Trophoblast cell (in vitro differentiated cells and primary cell): ENCODE results near the gene TNNC1.

ENCODE experiments used
- DNase-seq, 2 donors: peaks; one replicate each; pipeline ENCODE4 v3.0.0-alpha.2; 2016
- H2AFZ ChIP-seq: 2 replicates; pipeline ENCODE4 v1.6.1; 2013; ENCODE audit warnings: low read length, moderate library complexity, mild to moderate bottlenecking; ENCODE audit not compliant: insufficient read depth, poor library complexity
- H2AK5ac ChIP-seq: 2 replicates; pipeline ENCODE4 v1.6.1; 2013; ENCODE audit warnings: mild to moderate bottlenecking, low read length
- H2BK120ac ChIP-seq: 2 replicates; pipeline ENCODE4 v1.6.1; 2013; ENCODE audit warnings: low read length, mild to moderate bottlenecking, moderate library complexity; ENCODE audit not compliant: insufficient read depth, poor library complexity
- H2BK12ac ChIP-seq: 2 replicates; pipeline ENCODE4 v1.6.1; 2013; ENCODE audit warnings: mild to moderate bottlenecking, low read length, moderate library complexity
- H2BK5ac ChIP-seq: 2 replicates; pipeline ENCODE4 v1.6.1; 2013; ENCODE audit warnings: low read length, low read depth, moderate library complexity, mild to moderate bottlenecking; ENCODE audit not compliant: poor library complexity
- H3K14ac ChIP-seq: 2 replicates; pipeline ENCODE4 v1.6.1; 2013; ENCODE audit warnings: mild to moderate bottlenecking, low read length
- H3K18ac ChIP-seq: 2 replicates; pipeline ENCODE4 v1.6.1; 2013; ENCODE audit warnings: mild to moderate bottlenecking, low read length
- H3K23ac ChIP-seq: 2 replicates; pipeline ENCODE4 v1.6.1; 2013; ENCODE audit warnings: low read length
- H3K27ac ChIP-seq: 2 replicates; pipeline ENCODE4 v1.5.1; 2013; ENCODE audit warnings: low read depth, mild to moderate bottlenecking, inconsistent platforms, low read length, moderate library complexity
- H3K27me3 ChIP-seq: 2 replicates; pipeline ENCODE4 v1.6.1; 2013; ENCODE audit warnings: inconsistent platforms, mild to moderate bottlenecking, low read length, moderate library complexity; ENCODE audit not compliant: insufficient read depth
- H3K36me3 ChIP-seq, 2 experiments: 1 replicate in 1 of 2; 2 replicates in 1 of 2; pipeline ENCODE4 v1.6.1; 2013; ENCODE audit warnings: low read length in 2 of 2, mild to moderate bottlenecking in 2 of 2, moderate library complexity in 1 of 2; ENCODE audit not compliant: insufficient read depth in 2 of 2, control insufficient read depth in 1 of 2
- H3K4ac ChIP-seq: 2 replicates; pipeline ENCODE4 v1.6.1; 2013; ENCODE audit warnings: low read depth, mild to moderate bottlenecking, low read length, moderate library complexity
- H3K4me1 ChIP-seq, 2 experiments: 1 replicate in 1 of 2; 2 replicates in 1 of 2; pipeline ENCODE4 v1.6.1; 2013; ENCODE audit warnings: low read length in 2 of 2, mild to moderate bottlenecking in 2 of 2, moderate library complexity in 1 of 2; ENCODE audit not compliant: insufficient read depth in 2 of 2, control insufficient read depth in 1 of 2
- H3K4me2 ChIP-seq: 2 replicates; pipeline ENCODE4 v1.6.1; 2013; ENCODE audit warnings: inconsistent platforms, mild to moderate bottlenecking, low read length, moderate library complexity
- H3K4me3 ChIP-seq: 2 replicates; pipeline ENCODE4 v1.5.1; 2013; ENCODE audit warnings: mild to moderate bottlenecking, low read depth, low read length, inconsistent platforms
- H3K79me1 ChIP-seq: one replicate; pipeline ENCODE4 v1.6.1; 2013; ENCODE audit warnings: low read length
- H3K79me2 ChIP-seq: 2 replicates; pipeline ENCODE4 v1.6.1; 2013; ENCODE audit warnings: low read length, mild to moderate bottlenecking; ENCODE audit not compliant: control insufficient read depth, insufficient read depth, poor library complexity
- H3K9ac ChIP-seq: 2 replicates; pipeline ENCODE4 v1.6.1; 2013; ENCODE audit warnings: mild to moderate bottlenecking, low read length
- H3K9me3 ChIP-seq: 2 replicates; pipeline ENCODE4 v1.6.1; 2013; ENCODE audit warnings: low read depth, mild to moderate bottlenecking, control low read depth, inconsistent platforms, low read length; ENCODE audit not compliant: insufficient read depth
- H4K12ac ChIP-seq: 2 replicates; pipeline ENCODE4 v1.6.1; 2013; ENCODE audit warnings: low read depth, mild to moderate bottlenecking, low read length, moderate library complexity
- H4K8ac ChIP-seq: 2 replicates; pipeline ENCODE4 v1.6.1; 2013; ENCODE audit warnings: low read depth, mild to moderate bottlenecking, low read length, moderate library complexity
- H4K91ac ChIP-seq: one replicate; pipeline ENCODE4 v1.6.1; 2013; ENCODE audit warnings: low read depth, mild to moderate bottlenecking, low read length, moderate library complexity
- WGBS: extraction: QIAGEN DNeasy Blood & Tissue Kit; methylation state at CpG from one replicate; pipeline ENCODE4 v1.1.7; 2013; ENCODE audit warnings: missing lambda C conversion rate; ENCODE audit not compliant: insufficient read length, insufficient coverage; ENCODE audit errors: extremely low coverage; 5-methylcytosine and 5-hydroxymethylcytosine counted together

The TNNC1 gene

DNA sequence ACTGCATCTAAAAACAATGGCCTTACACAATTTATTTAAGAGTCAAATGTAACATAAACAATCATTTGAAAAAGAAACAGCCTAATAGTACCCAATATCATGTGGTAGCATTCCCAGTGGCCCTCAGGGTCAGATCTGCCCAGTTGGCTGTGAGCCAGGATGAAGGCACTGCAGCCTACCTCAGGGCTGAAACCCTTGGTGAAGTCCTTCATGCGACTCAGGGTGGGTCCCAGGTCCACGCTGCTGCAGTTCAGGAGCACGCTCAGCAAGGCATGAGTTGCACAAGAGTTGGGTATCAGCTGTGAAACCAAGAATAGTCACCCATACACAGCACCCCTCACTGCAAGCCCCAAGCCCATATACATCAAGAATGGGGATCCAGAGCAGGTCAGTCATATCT lies 46.1 kb downstream of the TNNC1 start:
- Histone ChIP-seq H3K79me1 (peaks cover 10% of the 10 kb centered on the region), H4K8ac (no peak overlapping the region), H4K91ac (no peak overlapping the region), H3K4me3 (no peak overlapping the region), H3K23ac (no peak overlapping the region), H3K18ac (no peak overlapping the region), H2AK5ac (no peak overlapping the region), H2AFZ (no peak overlapping the region), H4K12ac (no peak overlapping the region), H3K9me3 (peaks cover 4% of the 10 kb centered on the region), H2BK120ac (no peak overlapping the region), H3K4ac (no peak overlapping the region), H3K36me3 (peaks cover 50 to 53% of the 10 kb centered on the region in 2 experiments), H2BK12ac (no peak overlapping the region), H3K27me3 (no peaks in the 10 kb centered on the region), H2BK5ac (no peak overlapping the region), H3K27ac (no peak overlapping the region), H3K14ac (no peak overlapping the region), H3K9ac (no peak overlapping the region), H3K4me2 (no peak overlapping the region), H3K4me1 (peaks cover 8 to 13% of the 10 kb centered on the region in 2 experiments), H3K79me2 (peaks cover 9% of the 10 kb centered on the region)
- DNase-seq = no peak
- WGBS = no CpG with 5 or more reads among the region's 3 CpGs

DNA sequence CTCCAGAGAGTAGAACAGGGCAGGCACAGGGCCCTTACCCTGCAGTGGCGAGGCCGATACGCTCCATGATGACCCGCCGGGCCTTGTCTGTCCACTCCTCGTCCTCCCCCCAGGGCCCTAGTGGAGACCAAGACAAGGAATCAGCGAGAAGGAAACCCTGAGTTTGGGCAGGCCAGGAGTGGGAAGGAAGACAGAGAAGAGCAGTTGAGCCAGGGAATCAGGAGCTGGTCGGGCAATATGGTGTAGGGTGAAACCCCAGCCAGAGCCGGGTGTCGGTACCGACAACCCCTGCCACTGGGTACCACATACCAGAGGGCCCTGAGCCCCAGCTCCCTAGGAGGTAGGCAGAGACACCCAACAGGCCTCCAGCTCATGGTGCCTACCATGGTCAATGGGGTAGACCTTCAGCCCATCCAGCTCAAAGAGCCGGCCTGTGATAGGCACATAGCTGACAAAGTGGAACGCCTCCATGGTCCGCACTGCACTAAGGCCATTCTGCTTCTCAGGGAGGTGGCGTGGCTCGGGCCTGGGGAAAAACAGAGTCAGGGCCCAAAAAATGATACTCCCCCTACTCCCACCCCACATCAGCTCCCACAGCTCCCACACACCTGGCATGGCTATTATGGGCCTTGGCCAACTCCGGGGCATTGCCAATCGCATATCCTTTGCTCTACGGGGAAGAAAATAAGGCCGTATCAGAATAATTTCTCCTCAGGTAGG lies 46.9 kb downstream of the TNNC1 start:
- no peak overlapping the region for H3K18ac ChIP-seq
- peaks cover 4% of the 10 kb centered on the region for H3K9me3 ChIP-seq
- H3K27ac ChIP-seq = no peak overlapping the region
- H3K4ac ChIP-seq = no peak overlapping the region
- no peak overlapping the region for H2AK5ac ChIP-seq
- no peak overlapping the region for H3K14ac ChIP-seq
- H3K9ac ChIP-seq = no peak overlapping the region
- H3K79me1 ChIP-seq = peaks cover 10% of the 10 kb centered on the region
- no peak overlapping the region for H4K91ac ChIP-seq
- no peak overlapping the region for H3K4me2 ChIP-seq
- H2BK120ac ChIP-seq = no peak overlapping the region
- no peak overlapping the region for H4K8ac ChIP-seq
- no peaks in the 10 kb centered on the region for H3K27me3 ChIP-seq
- H4K12ac ChIP-seq = no peak overlapping the region
- no CpG with 5 or more reads among the region's 20 CpGs for WGBS
- no peak for DNase-seq
- no peak overlapping the region for H2BK5ac ChIP-seq
- peaks cover 13 to 17% of the 10 kb centered on the region in 2 experiments for H3K4me1 ChIP-seq
- H3K36me3 ChIP-seq = peaks cover 59 to 62% of the 10 kb centered on the region in 2 experiments
- H3K79me2 ChIP-seq = peaks cover 9% of the 10 kb centered on the region
- no peak overlapping the region for H3K23ac ChIP-seq
- no peak overlapping the region for H2AFZ ChIP-seq
- no peak overlapping the region for H3K4me3 ChIP-seq
- H2BK12ac ChIP-seq = no peak overlapping the region

DNA sequence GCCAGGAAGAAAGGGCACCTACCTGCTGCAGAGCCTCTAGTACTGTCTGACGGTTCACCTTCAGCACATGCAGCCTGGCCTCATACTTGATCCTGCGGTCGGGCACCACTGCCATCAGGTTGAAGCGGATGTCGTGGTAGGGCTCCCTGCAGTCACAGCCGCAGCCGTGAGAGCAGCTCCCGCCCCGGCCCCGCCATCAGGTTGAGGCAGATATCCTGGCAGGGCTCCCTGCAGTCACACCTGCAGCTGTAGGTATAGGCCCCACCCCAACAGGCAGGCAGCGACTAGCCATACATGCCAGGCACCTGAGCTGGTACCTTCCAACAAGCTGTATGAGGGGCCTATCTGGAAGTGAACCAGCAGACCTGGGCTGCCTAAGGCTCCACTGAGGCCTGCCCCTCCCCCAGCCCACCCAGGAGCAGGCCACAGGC lies 47.6 kb downstream of the TNNC1 start:
- no peak overlapping the region for H2BK12ac ChIP-seq
- no peak overlapping the region for H4K8ac ChIP-seq
- H3K4me3 ChIP-seq = no peak overlapping the region
- DNase-seq = no peak
- H3K79me2 ChIP-seq = peaks cover 9% of the 10 kb centered on the region
- no peak overlapping the region for H4K91ac ChIP-seq
- no peak overlapping the region for H2AK5ac ChIP-seq
- no peaks in the 10 kb centered on the region for H3K27me3 ChIP-seq
- peaks cover 66 to 69% of the 10 kb centered on the region in 2 experiments for H3K36me3 ChIP-seq
- peaks cover 10% of the 10 kb centered on the region for H3K79me1 ChIP-seq
- no CpG with 5 or more reads among the region's 11 CpGs for WGBS
- H3K4ac ChIP-seq = no peak overlapping the region
- H2BK5ac ChIP-seq = no peak overlapping the region
- no peak overlapping the region for H2AFZ ChIP-seq
- H3K9ac ChIP-seq = no peak overlapping the region
- no peak overlapping the region for H4K12ac ChIP-seq
- peaks cover 4% of the 10 kb centered on the region for H3K9me3 ChIP-seq
- no peak overlapping the region for H3K27ac ChIP-seq
- H3K18ac ChIP-seq = no peak overlapping the region
- no peak overlapping the region for H3K4me2 ChIP-seq
- no peak overlapping the region for H2BK120ac ChIP-seq
- H3K23ac ChIP-seq = no peak overlapping the region
- no peak overlapping the region for H3K14ac ChIP-seq
- peaks cover 12 to 16% of the 10 kb centered on the region in 2 experiments for H3K4me1 ChIP-seq

DNA sequence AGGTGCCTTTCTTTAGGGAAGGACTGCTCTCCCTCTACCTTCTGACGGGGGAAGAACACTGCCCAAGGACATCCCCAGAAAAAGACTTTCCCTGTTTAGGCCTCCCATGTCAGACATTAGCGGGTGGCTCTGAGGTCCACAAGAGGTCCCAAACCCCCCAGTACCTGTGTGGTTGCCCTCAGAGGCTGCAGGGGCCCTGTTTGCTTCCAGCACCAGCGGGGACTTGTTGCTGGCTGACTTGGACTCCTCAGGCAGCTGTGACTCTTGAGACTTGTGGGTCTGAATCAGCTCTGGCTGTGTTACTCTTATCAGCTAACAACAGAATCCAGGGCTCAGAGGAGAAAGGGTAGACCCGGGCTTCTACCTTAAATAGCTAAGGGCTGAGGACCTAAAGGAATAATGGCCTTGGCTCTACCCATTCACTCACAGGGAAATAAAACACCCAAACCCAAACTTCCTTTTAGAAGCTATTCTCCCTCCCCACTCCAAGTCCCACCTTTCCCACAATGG lies 48.2 kb downstream of the TNNC1 start:
- Histone ChIP-seq H4K12ac (no peak overlapping the region), H3K27me3 (no peaks in the 10 kb centered on the region), H3K18ac (no peak overlapping the region), H2AFZ (no peak overlapping the region), H3K79me2 (peaks cover 9% of the 10 kb centered on the region), H3K9me3 (peaks cover 4% of the 10 kb centered on the region), H4K8ac (no peak overlapping the region), H3K14ac (no peak overlapping the region), H3K4me3 (no peak overlapping the region), H3K9ac (no peak overlapping the region), H2BK12ac (no peak overlapping the region), H4K91ac (no peak overlapping the region), H2BK120ac (no peak overlapping the region), H3K79me1 (peaks cover 9% of the 10 kb centered on the region), H2AK5ac (no peak overlapping the region), H3K4me2 (no peak overlapping the region), H3K36me3 (peaks cover 70 to 74% of the 10 kb centered on the region in 2 experiments), H3K4me1 (peaks cover 9 to 11% of the 10 kb centered on the region in 2 experiments), H3K27ac (no peak overlapping the region), H3K4ac (no peak overlapping the region), H2BK5ac (no peak overlapping the region), H3K23ac (no peak overlapping the region)
- WGBS = no CpG with 5 or more reads among the region's 4 CpGs
- no peak for DNase-seq
